Common myeloid progenitor, CD34-positive (primary cell): ENCODE results near the gene BMPER.

Source experiments
- CTCF ChIA-PET: fragments of 350-600 bp; sonication (Branson Sonifier 250); formaldehyde crosslinking; loops from one replicate; lab custom pipeline; 2021; ENCODE audit warnings: antibody characterized with exemption; lab: Charles Lee
- POLR2A ChIA-PET: fragments of 350-600 bp; sonication (Branson Sonifier 250); formaldehyde crosslinking; loops from one replicate; lab custom pipeline; 2021; ENCODE audit warnings: antibody characterized with exemption; lab: Charles Lee
- DNase-seq, 3 donors: peaks; one replicate each; pipeline versions ENCODE4 v3.0.0 to v3.0.0-alpha.2; 2013
- H3K27ac ChIP-seq, 2 experiments: 1 replicate in 1 of 2; 2 replicates in 1 of 2; pipeline ENCODE4 v1.7.0; 2013; ENCODE audit warnings: inconsistent platforms in 2 of 2, low read length in 2 of 2, mild to moderate bottlenecking in 2 of 2, low read depth in 1 of 2, moderate library complexity in 1 of 2; ENCODE audit not compliant: severe bottlenecking in 2 of 2, insufficient read depth in 1 of 2, poor library complexity in 1 of 2
- H3K27me3 ChIP-seq, 5 experiments: replicated peaks in 2 of 5; 1 replicate in 3 of 5; 2 replicates in 2 of 5; pipeline versions ENCODE4 v1.6.1 to v1.7.0; 2013; ENCODE audit warnings: low read length in 4 of 5, mild to moderate bottlenecking in 2 of 5, moderate library complexity in 2 of 5, inconsistent platforms in 1 of 5; ENCODE audit not compliant: insufficient read depth in 5 of 5, control insufficient read depth in 4 of 5
- H3K36me3 ChIP-seq, 4 experiments: 1 replicate in 2 of 4; 2 replicates in 2 of 4; pipeline versions ENCODE4 v1.6.1 to v1.7.0; 2013; ENCODE audit warnings: low read length in 3 of 4, control low read depth in 1 of 4, mild to moderate bottlenecking in 1 of 4; ENCODE audit not compliant: control insufficient read depth in 4 of 4, insufficient read depth in 4 of 4
- H3K4me1 ChIP-seq, 4 experiments: 1 replicate in 3 of 4; 2 replicates in 1 of 4; pipeline versions ENCODE4 v1.6.1 to v1.7.1; 2013; ENCODE audit warnings: low read length in 3 of 4, mild to moderate bottlenecking in 3 of 4, control low read depth in 1 of 4, inconsistent platforms in 1 of 4, moderate library complexity in 1 of 4; ENCODE audit not compliant: control insufficient read depth in 4 of 4, insufficient read depth in 4 of 4; ENCODE audit errors: control extremely low read depth in 1 of 4
- H3K4me3 ChIP-seq, 7 experiments: 1 replicate in 4 of 7; 2 replicates in 3 of 7; pipeline versions ENCODE4 v1.5.1 to v1.7.0; 2013; ENCODE audit warnings: mild to moderate bottlenecking in 7 of 7, low read length in 6 of 7, moderate library complexity in 6 of 7, inconsistent platforms in 2 of 7, low read depth in 2 of 7, control low read depth in 1 of 7; ENCODE audit not compliant: insufficient read depth in 4 of 7, control insufficient read depth in 1 of 7; ENCODE audit errors: extremely low read depth in 1 of 7
- H3K9me3 ChIP-seq, 5 experiments: 1 replicate in 4 of 5; 2 replicates in 1 of 5; pipeline versions ENCODE4 v1.6.1 to v1.7.1; 2013; ENCODE audit warnings: low read length in 4 of 5, mild to moderate bottlenecking in 2 of 5, inconsistent platforms in 1 of 5, low read depth in 1 of 5, moderate library complexity in 1 of 5; ENCODE audit not compliant: control insufficient read depth in 4 of 5, insufficient read depth in 2 of 5; ENCODE audit errors: control extremely low read depth in 1 of 5
- WGBS: methylation state at CpG from one replicate; pipeline ENCODE4 v1.1.5; 2013; ENCODE audit not compliant: insufficient coverage; 5-methylcytosine and 5-hydroxymethylcytosine counted together

Gene BMPER

GRCh38 chr7:33873518-33873917, 31.8 kb upstream of the BMPER start:
- H3K27ac ChIP-seq, result no peak overlapping the region
- WGBS, result no CpG with 5 or more reads among the region's 1 CpG

GRCh38 chr7:33873981-33874750, 31.2 kb upstream of the BMPER start:
- CTCF ChIA-PET, result no interaction called here
- DNase-seq, result no peak

More at GRCh38 chr7:33873518-33873917, 31.8 kb upstream of the BMPER start:
- Histone ChIP-seq H3K4me1 (no peaks in the 10 kb centered on the region), H3K27me3 (peaks cover 0 to 1% (median 0%) of the 10 kb centered on the region in 5 experiments), H3K9me3 (no peaks in the 10 kb centered on the region), H3K4me3 (no peak overlapping the region), H3K36me3 (no peaks in the 10 kb centered on the region)
- DNase-seq, result no peak
- ChIA-PET POLR2A (no interaction called here), CTCF (interaction anchor here (0.6 kb wide), 1 partner anchor 122 kb away, joined by 3 read pairs; no protein-coding TSS in a partner anchor)

GRCh38 chr7:33874943-33875342, 30.4 kb upstream of the BMPER start:
- WGBS, result 90% methylated on average over 2 of the region's 5 CpGs
- ChIA-PET CTCF (no interaction called here), POLR2A (no interaction called here)
- Histone ChIP-seq H3K27ac (no peak overlapping the region), H3K4me1 (no peaks in the 10 kb centered on the region), H3K36me3 (no peaks in the 10 kb centered on the region), H3K4me3 (no peak overlapping the region), H3K9me3 (no peaks in the 10 kb centered on the region), H3K27me3 (peaks cover 0 to 1% (median 0%) of the 10 kb centered on the region in 5 experiments)
- DNase-seq, result no peak

More at GRCh38 chr7:33873981-33874750, 31.2 kb upstream of the BMPER start:
- POLR2A ChIA-PET, result no interaction called here
- H3K27me3 ChIP-seq, result peaks cover 0 to 1% (median 0%) of the 10 kb centered on the region in 5 experiments
- no peaks in the 10 kb centered on the region for H3K9me3 ChIP-seq
- no peak overlapping the region for H3K4me3 ChIP-seq
- no CpG with 5 or more reads among the region's 4 CpGs for WGBS
- no peaks in the 10 kb centered on the region for H3K4me1 ChIP-seq
- H3K27ac ChIP-seq, result no peak overlapping the region
- no peaks in the 10 kb centered on the region for H3K36me3 ChIP-seq

GRCh38 chr7:33876596-33877274, 28.6 kb upstream of the BMPER start:
- CTCF ChIA-PET, result no interaction called here

GRCh38 chr7:33880787-33881186, 24.6 kb upstream of the BMPER start:
- Histone ChIP-seq H3K36me3 (no peaks in the 10 kb centered on the region), H3K4me1 (peaks cover 0 to 12% (median 6%) of the 10 kb centered on the region in 4 experiments), H3K27ac (no peak overlapping the region), H3K27me3 (no peaks in the 10 kb centered on the region), H3K4me3 (no peak overlapping the region), H3K9me3 (no peaks in the 10 kb centered on the region)
- no peak for DNase-seq
- POLR2A ChIA-PET, result no interaction called here
- CTCF ChIA-PET, result interaction anchor here (5.8 kb wide), 1 partner anchor 14 kb away, joined by 38 read pairs; no protein-coding TSS in a partner anchor

More at GRCh38 chr7:33876596-33877274, 28.6 kb upstream of the BMPER start:
- Histone ChIP-seq H3K9me3 (no peaks in the 10 kb centered on the region), H3K4me3 (no peak overlapping the region), H3K27me3 (no peaks in the 10 kb centered on the region), H3K4me1 (no peaks in the 10 kb centered on the region), H3K36me3 (no peaks in the 10 kb centered on the region), H3K27ac (no peak overlapping the region)
- POLR2A ChIA-PET, result no interaction called here
- 100% methylated on average over 2 of the region's 3 CpGs for WGBS
- no peak for DNase-seq

DNA sequence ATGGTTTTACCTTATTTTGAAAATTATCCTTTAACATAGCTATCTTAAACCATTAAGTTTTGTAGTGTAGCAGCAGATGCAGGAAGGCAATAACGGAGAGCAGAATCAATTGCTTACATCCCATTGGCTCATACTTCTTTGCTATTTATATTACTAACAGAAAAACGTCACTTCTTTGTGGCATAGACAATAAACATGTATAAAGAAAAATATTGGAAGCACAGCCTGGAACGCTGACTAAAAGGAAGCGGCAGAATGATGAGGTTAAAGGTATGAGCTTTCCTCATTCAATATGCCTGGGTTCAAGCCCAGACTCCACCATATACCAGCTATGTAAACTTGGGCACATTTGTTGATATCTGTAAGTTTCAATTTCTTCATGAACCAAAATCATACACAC, 24.0 kb upstream of the BMPER start:
- 17% methylated on average over 1 of the region's 4 CpGs for WGBS
- Histone ChIP-seq H3K4me1 (peaks cover 0 to 12% (median 6%) of the 10 kb centered on the region in 4 experiments), H3K36me3 (no peaks in the 10 kb centered on the region), H3K9me3 (no peaks in the 10 kb centered on the region), H3K27ac (no peak overlapping the region), H3K27me3 (no peaks in the 10 kb centered on the region), H3K4me3 (no peak overlapping the region)
- DNase-seq, result no peak
- ChIA-PET CTCF (interaction anchor here (5.8 kb wide), 1 partner anchor 13 kb away, joined by 38 read pairs; no protein-coding TSS in a partner anchor), POLR2A (no interaction called here)
